ENCODE results near the gene TMEM121.

DNA sequence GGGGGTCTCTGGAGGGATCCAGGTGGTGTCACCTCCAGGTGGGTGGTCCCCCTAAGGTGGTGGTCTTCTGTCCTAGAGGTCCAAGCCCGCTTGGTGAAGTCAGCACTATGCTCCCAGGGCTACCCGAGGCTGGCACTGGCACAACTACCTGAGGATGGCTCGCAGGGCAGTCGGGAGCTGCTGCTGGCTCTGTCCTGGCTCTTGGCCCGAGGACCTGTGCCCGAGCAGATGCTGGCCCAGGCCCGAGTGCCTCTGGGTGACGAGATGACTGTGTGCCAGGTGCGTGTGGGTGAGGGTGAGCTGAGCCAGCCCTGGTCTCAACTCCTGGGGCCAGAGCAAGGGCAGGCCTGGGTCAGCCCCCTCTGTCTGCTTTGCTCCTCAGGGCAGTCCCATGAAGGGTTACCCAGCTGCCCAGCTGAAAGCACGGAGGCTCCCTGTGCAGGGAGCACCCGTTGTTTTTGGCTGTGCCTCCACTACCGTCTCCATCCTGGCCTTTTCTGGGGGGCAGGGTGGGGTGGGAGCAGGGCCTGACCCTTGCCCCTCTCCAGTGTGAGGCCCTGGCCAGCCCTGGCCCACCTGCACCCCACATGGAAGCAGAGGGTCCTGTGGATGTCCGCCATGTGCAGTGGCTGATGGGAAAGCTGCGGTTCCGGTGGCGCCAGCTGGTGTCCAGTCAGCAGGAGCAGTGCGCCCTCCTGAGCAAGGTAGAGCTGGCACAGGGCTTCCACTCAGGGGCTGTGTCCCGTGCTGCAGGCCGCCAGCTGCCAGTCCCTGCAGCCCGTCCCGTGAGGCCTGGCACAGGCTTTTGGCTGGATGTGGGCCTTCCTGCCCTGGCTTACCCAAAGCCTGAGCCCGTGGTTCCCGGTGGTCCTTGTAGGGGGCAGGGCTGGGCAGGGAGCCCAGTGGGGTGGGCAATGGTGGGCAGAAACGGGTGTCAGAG lies 34.1 kb upstream of the TMEM121 start:
- TF ChIP-seq, protein P1, sequence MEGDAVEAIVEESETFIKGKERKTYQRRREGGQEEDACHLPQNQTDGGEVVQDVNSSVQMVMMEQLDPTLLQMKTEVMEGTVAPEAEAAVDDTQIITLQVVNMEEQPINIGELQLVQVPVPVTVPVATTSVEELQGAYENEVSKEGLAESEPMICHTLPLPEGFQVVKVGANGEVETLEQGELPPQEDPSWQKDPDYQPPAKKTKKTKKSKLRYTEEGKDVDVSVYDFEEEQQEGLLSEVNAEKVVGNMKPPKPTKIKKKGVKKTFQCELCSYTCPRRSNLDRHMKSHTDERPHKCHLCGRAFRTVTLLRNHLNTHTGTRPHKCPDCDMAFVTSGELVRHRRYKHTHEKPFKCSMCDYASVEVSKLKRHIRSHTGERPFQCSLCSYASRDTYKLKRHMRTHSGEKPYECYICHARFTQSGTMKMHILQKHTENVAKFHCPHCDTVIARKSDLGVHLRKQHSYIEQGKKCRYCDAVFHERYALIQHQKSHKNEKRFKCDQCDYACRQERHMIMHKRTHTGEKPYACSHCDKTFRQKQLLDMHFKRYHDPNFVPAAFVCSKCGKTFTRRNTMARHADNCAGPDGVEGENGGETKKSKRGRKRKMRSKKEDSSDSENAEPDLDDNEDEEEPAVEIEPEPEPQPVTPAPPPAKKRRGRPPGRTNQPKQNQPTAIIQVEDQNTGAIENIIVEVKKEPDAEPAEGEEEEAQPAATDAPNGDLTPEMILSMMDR (IDR thresholded peaks at IDR 0.05): no peak
- TF ChIP-seq POLR2A (IDR thresholded peaks at IDR 0.05): no peak
